Mesendoderm (in vitro differentiated cells): ENCODE data around the gene SCAP.

ENCODE experiments used
- DNase-seq: peaks from one replicate; pipeline ENCODE4 v3.0.0; 2013
- H2AK5ac ChIP-seq: 2 replicates; pipeline ENCODE4 v1.6.1; 2013; ENCODE audit warnings: low read length, inconsistent platforms
- H2BK120ac ChIP-seq: 2 replicates; pipeline ENCODE4 v1.6.1; 2013; ENCODE audit warnings: low read depth, mild to moderate bottlenecking, low read length, moderate library complexity, mixed read lengths
- H2BK15ac ChIP-seq: replicated peaks from 2 replicates; pipeline ENCODE4 v1.6.1; 2013; ENCODE audit warnings: low read depth, mild to moderate bottlenecking, moderate library complexity
- H2BK5ac ChIP-seq: 2 replicates; pipeline ENCODE4 v1.6.1; 2013; ENCODE audit warnings: low read length, inconsistent platforms
- H3K18ac ChIP-seq: 2 replicates; pipeline ENCODE4 v1.6.1; 2013; ENCODE audit warnings: mild to moderate bottlenecking, low read length, mixed read lengths
- H3K23ac ChIP-seq: one replicate; pipeline ENCODE4 v1.6.1; 2013; ENCODE audit warnings: low read length
- H3K27ac ChIP-seq: 2 replicates; pipeline ENCODE4 v1.5.1; 2013; ENCODE audit warnings: low read depth, mild to moderate bottlenecking, inconsistent platforms, low read length, moderate library complexity
- H3K27me3 ChIP-seq: 2 replicates; pipeline ENCODE4 v1.6.1; 2013; ENCODE audit warnings: low read length, control low read depth, mild to moderate bottlenecking, inconsistent platforms; ENCODE audit not compliant: insufficient read depth, poor library complexity
- H3K36me3 ChIP-seq: 2 replicates; pipeline ENCODE4 v1.6.1; 2013; ENCODE audit warnings: low read length, inconsistent platforms; ENCODE audit not compliant: control insufficient read depth, insufficient read depth
- H3K4ac ChIP-seq: one replicate; pipeline ENCODE4 v1.6.1; 2013; ENCODE audit warnings: low read depth, mild to moderate bottlenecking, low read length, moderate library complexity
- H3K4me1 ChIP-seq: 2 replicates; pipeline ENCODE4 v1.6.1; 2013; ENCODE audit warnings: low read depth, low read length, inconsistent platforms; ENCODE audit not compliant: control insufficient read depth
- H3K4me2 ChIP-seq: 2 replicates; pipeline ENCODE4 v1.6.1; 2013; ENCODE audit warnings: low read length
- H3K4me3 ChIP-seq: 2 replicates; pipeline ENCODE4 v1.5.1; 2013; ENCODE audit warnings: mild to moderate bottlenecking, low read length
- H3K56ac ChIP-seq: one replicate; pipeline ENCODE4 v1.6.1; 2013; ENCODE audit warnings: low read length
- H3K79me1 ChIP-seq: 2 replicates; pipeline ENCODE4 v1.6.1; 2013; ENCODE audit warnings: low read length, inconsistent platforms
- H3K79me2 ChIP-seq: 2 replicates; pipeline ENCODE4 v1.6.1; 2013; ENCODE audit warnings: mild to moderate bottlenecking, low read length; ENCODE audit not compliant: control insufficient read depth, insufficient read depth
- H3K9ac ChIP-seq: 2 replicates; pipeline ENCODE4 v1.6.1; 2013; ENCODE audit warnings: low read length, inconsistent platforms
- H4K5ac ChIP-seq: one replicate; pipeline ENCODE4 v1.6.1; 2013; ENCODE audit warnings: low read length
- H4K8ac ChIP-seq: one replicate; pipeline ENCODE4 v1.6.1; 2013; ENCODE audit warnings: low read depth, mild to moderate bottlenecking, control low read depth, low read length, moderate library complexity
- WGBS: extraction: QIAGEN DNeasy Blood & Tissue Kit; methylation state at CpG from one replicate; pipeline ENCODE4 v1.1.7; 2013; ENCODE audit warnings: low lambda C conversion rate, missing lambda C conversion rate; ENCODE audit not compliant: insufficient coverage; ENCODE audit errors: extremely low coverage; 5-methylcytosine and 5-hydroxymethylcytosine counted together

SCAP gene

DNA sequence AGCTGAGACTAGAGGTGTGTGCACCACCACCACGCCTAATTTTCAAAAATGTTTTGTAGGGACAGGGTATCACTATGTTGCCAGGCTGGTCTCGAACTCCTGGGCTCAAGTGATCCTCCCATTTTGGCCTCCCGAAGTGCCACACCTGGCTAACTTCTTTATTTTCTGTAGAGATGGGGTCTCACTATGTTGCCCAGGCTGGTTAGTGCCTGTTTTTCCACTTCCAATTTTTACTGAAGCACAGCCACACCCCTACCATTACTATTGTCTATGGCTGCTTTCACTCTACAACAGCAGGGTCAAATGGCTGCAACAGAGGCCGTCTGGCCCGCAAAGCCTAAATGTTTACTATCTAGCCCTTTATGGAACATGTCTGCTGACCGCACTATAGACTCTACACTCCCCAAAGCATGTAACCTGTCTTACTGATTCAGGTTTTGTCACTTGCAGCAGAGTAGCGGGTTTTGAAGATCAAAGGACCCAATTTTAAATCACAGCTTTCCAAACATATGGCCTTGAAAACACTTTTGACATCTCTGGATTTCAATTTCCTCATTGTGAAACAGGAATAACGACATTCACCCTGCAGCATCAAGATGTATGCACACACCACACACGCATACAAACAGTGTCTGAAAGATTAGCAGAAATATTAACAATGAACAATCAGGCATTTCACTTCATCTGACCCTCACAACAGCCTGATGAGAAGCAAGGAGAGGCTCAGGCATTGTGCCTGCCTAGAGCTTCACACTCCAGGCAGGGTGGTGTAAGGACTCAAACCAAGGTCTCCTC is 46.1 kb downstream of the SCAP start:
- peaks cover 3% of the 10 kb centered on the region for H3K36me3 ChIP-seq
- H2BK120ac ChIP-seq = no peak overlapping the region
- no peak overlapping the region for H3K9ac ChIP-seq
- no peaks in the 10 kb centered on the region for H3K27me3 ChIP-seq
- no peaks in the 10 kb centered on the region for H3K4me1 ChIP-seq
- no peak overlapping the region for H2BK15ac ChIP-seq
- H2AK5ac ChIP-seq = no peak overlapping the region
- no peak overlapping the region for H3K56ac ChIP-seq
- no CpG with 5 or more reads among the region's 9 CpGs for WGBS
- no peak overlapping the region for H2BK5ac ChIP-seq
- H3K4ac ChIP-seq = no peak overlapping the region
- no peaks in the 10 kb centered on the region for H3K79me2 ChIP-seq
- H4K8ac ChIP-seq = no peak overlapping the region
- H4K5ac ChIP-seq = no peak overlapping the region
- no peaks in the 10 kb centered on the region for H3K79me1 ChIP-seq
- H3K4me3 ChIP-seq = no peak overlapping the region
- no peak overlapping the region for H3K23ac ChIP-seq
- no peak overlapping the region for H3K4me2 ChIP-seq
- no peak overlapping the region for H3K18ac ChIP-seq
- no peak for DNase-seq
- no peak overlapping the region for H3K27ac ChIP-seq

DNA sequence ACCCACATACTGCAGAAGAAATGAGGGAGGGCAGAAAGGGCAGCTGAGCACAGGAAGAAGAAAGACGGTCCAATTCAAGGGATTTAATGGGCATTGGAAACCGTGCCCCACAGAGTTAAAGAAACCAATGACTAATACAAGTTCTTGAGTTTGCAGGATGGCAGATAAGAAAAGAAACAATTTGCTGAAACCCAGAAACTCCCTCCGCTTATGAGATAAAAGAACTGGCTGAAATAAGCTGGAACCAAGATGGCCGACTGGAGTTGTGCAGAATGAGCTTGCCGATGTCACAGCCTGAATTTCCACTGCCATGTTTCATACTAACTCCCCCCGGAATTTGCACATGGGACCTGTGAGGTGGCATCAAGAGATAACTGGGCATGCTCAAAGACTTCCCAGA is 47.1 kb downstream of the SCAP start:
- H3K18ac ChIP-seq = no peak overlapping the region
- no CpG with 5 or more reads among the region's 6 CpGs for WGBS
- no peak overlapping the region for H3K4ac ChIP-seq
- H4K5ac ChIP-seq = no peak overlapping the region
- DNase-seq = no peak
- H3K56ac ChIP-seq = no peak overlapping the region
- no peak overlapping the region for H3K9ac ChIP-seq
- H3K4me3 ChIP-seq = no peak overlapping the region
- H4K8ac ChIP-seq = no peak overlapping the region
- H2BK5ac ChIP-seq = no peak overlapping the region
- no peak overlapping the region for H3K23ac ChIP-seq
- H3K36me3 ChIP-seq = no peaks in the 10 kb centered on the region
- no peak overlapping the region for H3K27ac ChIP-seq
- H2BK120ac ChIP-seq = no peak overlapping the region
- no peaks in the 10 kb centered on the region for H3K79me2 ChIP-seq
- no peak overlapping the region for H2BK15ac ChIP-seq
- H3K4me1 ChIP-seq = no peaks in the 10 kb centered on the region
- no peaks in the 10 kb centered on the region for H3K79me1 ChIP-seq
- no peak overlapping the region for H2AK5ac ChIP-seq
- no peaks in the 10 kb centered on the region for H3K27me3 ChIP-seq
- H3K4me2 ChIP-seq = no peak overlapping the region

DNA sequence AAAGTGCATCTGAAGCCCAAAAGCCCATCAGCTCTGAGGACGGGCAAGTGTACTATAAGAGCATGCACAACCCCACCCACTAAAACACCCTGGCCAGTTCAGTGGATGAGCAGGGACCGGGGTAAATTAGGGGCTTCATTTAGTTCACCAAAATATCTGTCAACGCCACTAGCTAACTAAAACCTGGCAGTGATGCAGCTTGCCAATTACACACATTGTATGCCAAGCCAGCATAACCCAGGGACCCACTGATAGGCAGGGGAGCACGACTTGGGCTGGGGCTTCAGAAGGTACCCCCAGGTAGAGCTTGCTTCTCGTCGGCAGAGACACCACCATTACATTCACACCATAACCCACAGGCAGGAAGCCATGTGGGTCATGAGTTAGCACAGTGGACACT is 47.9 kb downstream of the SCAP start:
- Histone ChIP-seq H4K8ac (no peak overlapping the region), H3K56ac (no peak overlapping the region), H3K36me3 (no peaks in the 10 kb centered on the region), H3K79me2 (no peaks in the 10 kb centered on the region), H4K5ac (no peak overlapping the region), H3K23ac (no peak overlapping the region), H2BK5ac (no peak overlapping the region), H3K18ac (no peak overlapping the region), H3K4me2 (no peak overlapping the region), H3K27me3 (no peaks in the 10 kb centered on the region), H3K4me1 (no peaks in the 10 kb centered on the region), H3K4me3 (no peak overlapping the region), H3K27ac (no peak overlapping the region), H3K9ac (no peak overlapping the region), H2BK15ac (no peak overlapping the region), H2AK5ac (no peak overlapping the region), H3K4ac (no peak overlapping the region), H2BK120ac (no peak overlapping the region), H3K79me1 (no peaks in the 10 kb centered on the region)
- no CpG with 5 or more reads among the region's 6 CpGs for WGBS
- DNase-seq = no peak

DNA sequence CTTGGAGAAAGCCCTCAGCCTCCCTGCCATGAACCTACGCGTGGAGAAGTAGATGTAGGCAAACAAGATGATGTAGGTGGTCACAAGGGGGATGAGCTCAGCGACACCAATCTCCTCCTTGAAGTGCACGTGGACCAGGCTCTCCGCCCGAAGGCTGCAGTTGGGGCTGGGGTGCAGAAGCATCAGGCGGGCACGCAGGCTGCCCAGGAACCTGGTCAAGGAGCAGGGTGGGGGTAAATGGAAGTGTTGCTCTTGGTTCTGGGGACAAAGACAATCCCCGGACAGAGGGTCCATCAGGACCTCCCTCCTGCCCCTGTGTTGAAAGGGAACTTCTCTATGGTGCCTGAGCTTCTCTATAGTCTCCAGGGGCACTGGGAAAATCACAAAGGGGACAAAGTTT is 49.8 kb downstream of the SCAP start:
- Histone ChIP-seq H2BK15ac (no peak overlapping the region), H3K4ac (no peak overlapping the region), H4K5ac (no peak overlapping the region), H3K9ac (no peak overlapping the region), H3K4me1 (no peaks in the 10 kb centered on the region), H3K27ac (no peak overlapping the region), H2BK120ac (no peak overlapping the region), H3K27me3 (no peaks in the 10 kb centered on the region), H3K36me3 (no peaks in the 10 kb centered on the region), H3K56ac (no peak overlapping the region), H2AK5ac (no peak overlapping the region), H4K8ac (no peak overlapping the region), H3K18ac (no peak overlapping the region), H3K4me2 (no peak overlapping the region), H2BK5ac (no peak overlapping the region), H3K23ac (no peak overlapping the region), H3K79me1 (no peaks in the 10 kb centered on the region), H3K4me3 (no peak overlapping the region), H3K79me2 (no peaks in the 10 kb centered on the region)
- no CpG with 5 or more reads among the region's 9 CpGs for WGBS
- no peak for DNase-seq

DNA sequence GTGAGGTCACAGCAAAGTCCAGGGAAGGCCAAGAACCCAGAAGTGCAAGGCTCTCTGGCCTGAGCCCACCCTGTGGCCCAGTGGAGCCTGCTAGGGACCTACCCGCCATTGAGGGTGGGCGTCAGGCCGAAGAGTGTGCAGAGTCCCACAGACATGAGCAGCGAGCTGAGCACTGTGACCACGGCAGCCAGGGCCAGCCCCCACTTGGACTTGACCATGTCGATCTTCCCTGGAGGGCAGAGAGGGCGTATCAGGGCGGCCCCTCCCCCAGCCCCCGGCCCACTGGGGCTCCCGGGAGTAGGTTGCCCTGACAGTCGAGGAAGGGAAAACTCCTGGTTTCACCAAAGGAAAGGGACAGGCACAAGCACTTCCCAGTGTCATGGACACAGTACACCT is 50.4 kb downstream of the SCAP start:
- Histone ChIP-seq H2BK15ac (no peak overlapping the region), H2BK120ac (no peak overlapping the region), H3K23ac (no peak overlapping the region), H3K36me3 (no peaks in the 10 kb centered on the region), H3K4me1 (no peaks in the 10 kb centered on the region), H3K4me3 (no peak overlapping the region), H3K9ac (no peak overlapping the region), H4K5ac (no peak overlapping the region), H3K4ac (no peak overlapping the region), H2BK5ac (no peak overlapping the region), H3K27me3 (no peaks in the 10 kb centered on the region), H3K27ac (no peak overlapping the region), H3K56ac (no peak overlapping the region), H3K79me1 (no peaks in the 10 kb centered on the region), H4K8ac (no peak overlapping the region), H3K79me2 (no peaks in the 10 kb centered on the region), H2AK5ac (no peak overlapping the region), H3K18ac (no peak overlapping the region), H3K4me2 (no peak overlapping the region)
- WGBS = no CpG with 5 or more reads among the region's 11 CpGs
- DNase-seq = no peak
